NT2/D1 (cell line): ENCODE data around the gene CFAP20DC.

Experiments
- SUZ12 ChIP-seq: IDR thresholded peaks from 2 replicates; pipeline ENCODE4 v1.6.1; 2011; ENCODE audit not compliant: insufficient read length, insufficient read depth; ENCODE audit errors: extremely low read depth
- YY1 ChIP-seq: IDR thresholded peaks from 2 replicates; pipeline ENCODE4 v1.6.1; 2011; ENCODE audit not compliant: insufficient read length, insufficient read depth
- ZNF274 ChIP-seq: IDR thresholded peaks from 2 replicates; pipeline ENCODE4 v1.6.1; 2011; ENCODE audit warnings: mild to moderate bottlenecking, low read depth, low read length

DNA sequence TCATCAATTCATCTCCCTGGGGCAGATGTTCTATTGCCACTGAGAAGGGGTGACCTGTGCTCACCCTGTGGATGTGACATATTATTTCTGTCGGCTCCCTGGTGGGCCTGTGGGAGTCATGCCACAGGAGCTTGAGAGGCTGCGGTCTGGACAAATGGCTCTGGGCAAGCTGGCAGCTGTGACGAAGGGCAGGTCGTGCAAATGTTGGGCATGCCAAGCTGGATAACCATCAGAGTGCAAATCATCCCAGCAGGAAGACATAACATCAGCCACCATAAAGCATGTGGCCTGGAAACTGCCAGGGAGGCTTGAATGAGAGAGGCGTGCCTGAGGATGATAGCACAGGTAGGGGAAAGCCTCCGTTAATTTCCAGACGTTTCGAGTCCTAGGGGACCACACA, 338.0 kb downstream of the CFAP20DC start:
- TF ChIP-seq ZNF274: no peak
- TF ChIP-seq SUZ12: no peak
- TF ChIP-seq YY1: no peak
